ENCODE results near the gene CNTN4.

The CNTN4 gene

DNA sequence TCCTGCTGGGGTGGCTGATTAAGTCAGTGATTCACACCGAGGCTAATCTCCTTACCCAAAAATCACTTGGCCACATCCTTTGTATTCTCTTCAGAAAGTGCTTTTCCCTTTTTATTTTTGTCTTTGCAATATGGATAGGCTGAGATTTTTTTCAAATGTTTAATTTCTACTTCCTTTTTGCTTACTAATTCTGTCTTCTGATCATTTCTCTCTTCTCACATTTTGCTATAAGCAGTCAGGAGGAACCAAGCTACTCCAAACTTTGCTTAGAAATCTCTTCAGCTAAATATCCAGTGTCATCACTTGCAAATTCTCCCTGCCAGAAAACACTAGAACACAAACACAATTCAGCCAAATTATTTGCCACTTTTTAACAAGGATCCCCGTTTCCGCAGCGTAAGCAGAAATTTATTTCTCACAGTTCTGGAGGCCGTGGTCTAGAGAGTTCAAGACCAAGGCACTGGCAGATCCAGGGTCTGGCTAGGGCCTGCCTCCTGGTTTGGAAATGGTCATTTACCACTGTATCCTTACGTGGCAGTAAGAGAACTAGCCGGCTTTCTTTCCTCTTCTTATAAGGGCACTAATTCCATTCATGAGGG is 906.6 kb downstream of the CNTN4 start:
- DNase-seq = no peak

DNA sequence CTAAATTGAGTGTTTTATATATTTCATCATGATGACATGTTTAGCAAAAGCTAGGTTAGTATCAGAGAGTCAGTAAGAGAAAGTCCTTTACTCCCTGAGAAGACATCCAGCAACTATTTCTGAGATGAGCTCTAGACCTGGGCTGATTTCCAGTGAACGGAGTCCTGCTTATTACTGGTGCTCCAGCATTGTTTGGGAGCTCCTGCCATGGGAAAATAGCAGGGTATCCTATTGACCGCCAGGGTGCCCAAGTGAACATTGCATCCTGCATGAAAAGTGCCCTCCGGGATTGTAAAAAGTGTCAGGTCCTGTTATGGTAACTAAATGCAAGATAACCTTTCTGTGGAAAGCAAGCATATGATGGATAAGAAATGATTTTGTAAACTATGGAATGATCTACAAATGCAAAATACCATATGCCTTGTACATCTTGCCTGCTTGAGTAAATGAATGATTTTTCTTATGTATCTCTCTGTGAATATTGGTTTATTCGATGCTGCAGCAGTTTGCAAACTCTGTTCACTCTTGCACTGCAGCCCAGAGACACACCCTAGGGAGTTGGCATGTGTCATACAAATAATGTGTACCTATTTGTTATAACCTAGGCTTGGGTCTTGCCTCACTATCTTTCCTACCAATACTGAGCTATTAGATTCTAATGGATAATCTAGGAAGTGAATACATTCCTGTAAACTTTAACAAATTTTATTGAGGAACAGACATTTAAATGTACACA is 914.8 kb downstream of the CNTN4 start:
- no peak for DNase-seq

DNA sequence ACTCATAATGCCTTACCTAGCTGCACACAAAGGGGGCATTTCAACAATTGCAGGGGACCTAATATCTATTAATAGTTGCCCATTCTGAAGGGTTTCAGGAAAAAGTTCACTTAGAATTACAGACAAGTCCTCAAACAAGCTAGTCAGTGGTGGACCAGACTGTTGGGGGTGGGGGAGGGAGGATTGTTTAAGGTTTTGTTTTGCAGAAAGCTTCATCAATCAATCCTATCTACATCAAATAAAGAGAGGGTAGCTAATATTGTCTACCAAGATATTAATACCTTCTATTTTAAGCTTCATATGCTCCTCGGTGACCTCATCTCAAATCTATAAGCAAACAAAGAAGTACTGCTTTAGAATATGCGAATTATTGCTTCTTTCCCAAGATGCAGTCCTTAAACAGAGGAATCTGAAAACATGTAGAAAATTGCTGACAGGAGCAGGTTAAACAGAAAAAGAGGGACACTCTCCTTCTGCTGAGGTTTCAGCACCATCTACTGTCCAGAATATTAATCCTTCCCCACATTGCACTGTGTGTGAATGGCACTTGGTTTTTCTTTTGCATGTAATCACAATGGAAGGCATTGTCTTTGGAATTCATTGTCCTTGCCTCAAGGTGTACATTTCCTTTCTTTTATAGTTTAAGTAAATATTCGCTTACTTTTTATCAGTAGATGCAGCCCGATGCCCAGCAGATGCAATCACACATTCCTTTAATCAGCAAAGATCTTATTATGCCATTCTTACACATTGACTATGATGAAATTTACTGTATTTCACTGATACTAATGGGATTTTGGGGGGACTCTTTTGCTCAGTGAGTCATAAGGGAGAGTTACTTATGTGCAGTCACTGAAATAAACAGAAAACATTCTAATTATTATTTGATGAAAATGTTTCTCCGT is 916.8 kb downstream of the CNTN4 start:
- DNase-seq = peak; percentile 44 to 52

DNA sequence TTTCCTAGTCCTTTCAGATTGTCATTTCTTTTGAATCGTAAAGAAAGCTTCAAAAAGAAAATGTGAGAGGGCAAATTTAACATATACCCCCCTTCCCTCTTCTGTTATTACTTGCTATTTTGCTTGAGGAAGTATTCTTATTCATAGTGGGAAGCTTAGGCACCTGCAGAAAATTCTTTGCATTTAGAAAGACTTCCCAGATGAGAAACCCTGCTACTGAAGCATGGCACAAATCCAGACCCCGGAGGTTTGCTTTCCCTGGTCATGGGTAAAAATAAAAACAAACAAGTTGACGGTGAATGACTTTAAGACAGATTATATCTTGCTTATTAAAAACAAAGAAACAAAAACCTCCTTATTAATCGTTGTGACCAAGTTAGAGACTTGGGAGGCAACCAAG is 917.6 kb downstream of the CNTN4 start:
- no peak for DNase-seq

DNA sequence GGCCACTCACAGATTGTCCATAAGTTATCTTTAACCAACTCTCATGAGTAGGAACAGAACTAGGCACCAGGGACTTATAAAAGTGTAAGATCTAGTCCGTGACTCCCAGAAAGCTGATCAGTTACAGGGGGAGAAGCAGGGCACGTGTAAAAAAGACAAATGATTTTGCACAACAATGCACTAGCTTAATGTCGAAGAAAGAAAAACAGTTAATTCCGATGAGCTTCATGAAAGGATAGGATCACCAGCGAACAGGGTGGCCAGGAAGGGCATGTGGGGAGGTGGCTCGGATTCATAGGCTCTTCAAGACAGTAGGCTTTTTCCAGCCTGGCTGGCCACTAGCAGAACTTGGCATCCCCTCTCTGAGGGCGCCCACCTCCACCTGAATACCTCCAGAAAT is 921.5 kb downstream of the CNTN4 start:
- DNase-seq = no peak

DNA sequence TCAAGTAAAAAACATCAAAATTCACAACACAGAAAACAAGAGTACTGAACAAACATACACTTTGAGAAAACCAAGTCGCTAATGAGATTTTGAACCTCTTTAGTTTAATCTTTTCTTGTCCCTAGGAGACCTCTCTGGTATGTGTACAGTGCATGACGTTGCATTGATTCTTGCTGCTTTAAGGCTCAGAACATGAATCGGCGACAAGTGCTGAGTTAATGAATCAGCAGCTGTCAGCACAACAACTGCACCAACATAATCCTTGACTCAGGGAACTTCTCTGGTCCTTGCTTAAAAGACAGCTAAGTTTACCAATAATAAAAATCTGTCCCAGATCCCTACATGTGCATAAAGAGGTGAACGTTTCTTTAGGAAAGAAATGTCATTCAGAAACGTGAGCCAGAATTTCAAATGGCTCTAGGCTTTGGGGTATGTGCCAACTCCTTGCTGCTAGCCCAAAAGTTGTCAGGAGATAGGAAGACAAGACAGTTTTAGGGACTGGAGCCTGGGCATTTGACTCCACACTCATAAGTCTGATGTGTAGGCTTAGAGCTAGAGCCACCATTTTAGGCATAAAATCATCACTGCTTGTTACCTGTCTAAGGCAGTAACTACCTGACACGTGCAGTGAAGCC is 924.6 kb downstream of the CNTN4 start:
- no peak for DNase-seq

DNA sequence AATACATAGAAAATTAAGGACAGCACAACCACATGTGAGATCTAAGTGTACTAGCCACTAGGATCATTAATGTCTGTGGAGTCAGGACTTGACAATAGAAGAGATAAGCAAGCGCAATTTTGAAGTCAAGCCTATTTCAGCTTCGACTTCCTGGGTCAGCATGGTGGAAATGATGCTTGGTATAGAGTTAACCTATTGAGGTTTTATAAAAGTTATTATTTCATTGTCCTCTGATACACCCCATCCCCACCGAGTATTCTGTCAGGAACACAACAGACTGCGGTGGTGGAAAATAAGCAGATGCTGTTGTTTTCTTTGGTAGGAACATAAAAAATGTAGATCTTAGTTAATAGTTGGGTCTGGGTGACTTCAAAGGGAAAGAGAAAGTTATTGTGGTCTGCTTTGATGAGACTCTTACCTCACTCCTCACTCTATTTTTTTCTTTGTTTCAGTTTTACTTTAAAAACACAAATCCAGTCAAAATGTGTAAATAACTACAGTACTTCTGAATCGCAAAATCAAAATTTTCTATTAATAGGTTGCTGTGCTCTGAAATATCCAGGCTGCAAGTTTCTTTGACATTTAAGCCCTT is 929.4 kb downstream of the CNTN4 start:
- DNase-seq = no peak

DNA sequence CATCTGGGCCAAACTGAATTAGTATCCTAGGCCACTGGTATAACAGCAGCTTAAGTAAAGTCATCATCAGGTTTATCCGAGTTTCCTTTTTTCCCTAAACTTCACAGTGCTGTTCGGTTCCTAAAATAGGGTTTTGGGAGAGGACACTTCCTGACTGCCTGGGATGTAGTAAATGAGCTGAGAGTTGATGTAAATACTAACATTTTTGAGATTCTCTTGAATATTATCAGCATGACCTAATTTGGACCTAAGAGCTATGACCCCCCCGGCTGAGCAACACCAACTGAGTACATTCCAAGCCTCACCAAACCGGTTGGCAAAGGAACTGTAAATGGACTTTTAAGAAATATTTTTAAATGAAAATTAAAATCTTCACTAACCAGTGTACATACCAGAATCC is 932.7 kb downstream of the CNTN4 start:
- no peak for DNase-seq

DNA sequence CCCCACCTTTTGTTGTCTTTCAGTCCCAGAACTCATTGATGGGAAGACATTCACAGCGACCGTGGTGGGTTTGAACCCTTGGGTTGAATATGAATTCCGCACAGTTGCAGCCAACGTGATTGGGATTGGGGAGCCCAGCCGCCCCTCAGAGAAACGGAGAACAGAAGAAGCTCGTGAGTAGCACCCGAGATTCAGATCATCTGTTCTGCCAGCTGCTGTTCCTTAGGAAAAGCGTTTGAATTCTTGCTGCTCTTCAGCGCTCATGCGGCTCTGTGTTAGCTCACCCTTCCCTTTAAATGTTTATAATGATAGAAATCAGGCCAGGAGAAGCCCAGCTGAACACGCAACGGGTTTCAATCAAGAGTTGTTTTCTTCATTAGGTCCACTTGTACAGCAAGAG is 938.5 kb downstream of the CNTN4 start:
- DNase-seq = no peak

DNA sequence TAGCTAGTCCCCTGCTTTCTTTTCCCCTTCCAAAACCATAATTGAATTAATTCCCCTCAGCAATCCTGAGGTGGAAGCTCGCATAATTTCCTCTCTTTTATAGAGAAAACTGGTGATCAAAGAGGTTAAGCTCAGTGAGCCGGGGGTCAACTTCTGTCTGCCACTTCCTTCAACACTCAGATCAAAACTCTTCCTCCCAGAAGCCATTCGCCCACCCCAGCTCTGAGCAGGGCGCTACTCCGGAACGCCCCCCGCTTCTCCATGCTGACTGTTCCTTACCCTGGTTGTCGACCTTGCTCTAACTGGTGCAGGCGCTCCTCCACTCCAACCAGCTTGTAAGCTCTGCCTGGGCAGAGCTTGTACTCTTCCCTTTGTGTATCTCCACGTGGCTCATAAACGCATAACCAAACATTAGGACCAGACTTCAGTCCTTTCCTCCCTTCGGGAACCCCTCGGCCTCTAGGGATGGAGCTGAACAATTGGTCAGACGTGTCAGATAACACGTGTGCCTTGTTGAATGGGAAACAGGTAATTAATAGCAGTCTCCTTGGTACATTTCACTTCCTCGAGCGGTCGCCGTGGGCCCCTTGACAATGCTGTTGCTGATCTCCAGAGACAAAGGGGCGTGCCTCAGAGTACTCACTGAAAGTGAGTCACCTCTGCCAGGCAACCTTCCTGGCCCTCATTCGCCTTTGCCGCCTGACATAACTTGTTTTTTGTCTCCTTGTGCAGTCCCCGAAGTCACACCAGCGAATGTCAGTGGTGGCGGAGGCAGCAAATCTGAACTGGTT is 939.7 kb downstream of the CNTN4 start:
- no peak for DNase-seq

DNA sequence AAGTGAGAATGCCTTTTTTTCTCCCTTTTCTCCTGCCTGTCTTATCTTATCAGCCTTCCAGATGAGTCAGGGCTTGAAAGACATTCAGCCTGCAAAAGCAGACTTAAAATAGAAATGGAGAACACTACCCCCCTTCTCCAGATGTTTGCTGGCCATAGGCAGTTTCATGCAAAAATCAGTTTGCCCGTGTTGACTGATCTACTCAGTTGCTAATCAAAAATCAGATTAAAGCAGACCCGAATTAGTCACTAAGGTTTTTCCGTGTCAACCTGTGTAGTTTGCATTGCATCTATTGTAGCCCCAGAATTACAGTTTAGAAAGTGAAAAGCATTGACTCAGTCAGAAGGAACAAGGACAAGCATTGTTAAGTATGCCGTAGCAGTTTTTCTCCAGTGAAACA is 955.3 kb downstream of the CNTN4 start:
- no peak for DNase-seq

DNA sequence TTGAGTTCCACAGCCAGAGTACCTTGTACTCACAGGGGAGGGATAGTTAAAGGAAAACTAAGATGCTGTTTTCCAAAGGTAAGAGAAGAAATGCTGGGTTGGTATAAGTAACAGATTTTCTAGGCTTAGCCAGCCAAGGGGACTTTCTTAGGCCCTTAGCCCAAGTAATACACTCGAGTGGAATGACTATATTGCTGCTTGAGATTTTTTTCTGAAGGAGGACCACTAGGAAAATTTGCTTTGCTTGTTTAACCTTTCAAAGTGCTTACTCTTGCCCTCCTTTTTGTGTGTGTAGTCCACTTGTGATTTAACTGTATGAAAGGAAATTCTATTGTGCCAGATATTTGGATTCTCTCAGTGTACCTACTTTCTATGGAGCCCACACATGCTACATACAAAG is 961.0 kb downstream of the CNTN4 start:
- no peak for DNase-seq

DNA sequence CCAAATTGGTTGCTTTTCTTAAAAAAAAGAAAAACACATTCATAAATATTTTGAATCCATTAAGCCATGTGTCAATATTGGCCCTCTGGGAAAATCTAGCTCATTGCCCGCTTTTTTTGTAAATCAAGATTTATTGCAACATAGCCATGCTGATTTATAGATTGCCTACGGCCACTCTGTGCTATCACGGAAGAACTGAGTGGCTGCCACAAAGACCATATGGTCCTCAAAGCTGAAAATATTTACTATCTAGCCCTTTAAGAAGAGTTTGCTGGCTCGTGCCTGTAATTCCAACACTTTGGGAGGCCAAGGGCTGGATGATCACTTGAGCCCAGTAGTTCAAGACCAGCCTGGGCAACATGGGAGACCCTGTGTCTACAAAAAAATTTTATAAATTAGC is 965.6 kb downstream of the CNTN4 start:
- DNase-seq = no peak

DNA sequence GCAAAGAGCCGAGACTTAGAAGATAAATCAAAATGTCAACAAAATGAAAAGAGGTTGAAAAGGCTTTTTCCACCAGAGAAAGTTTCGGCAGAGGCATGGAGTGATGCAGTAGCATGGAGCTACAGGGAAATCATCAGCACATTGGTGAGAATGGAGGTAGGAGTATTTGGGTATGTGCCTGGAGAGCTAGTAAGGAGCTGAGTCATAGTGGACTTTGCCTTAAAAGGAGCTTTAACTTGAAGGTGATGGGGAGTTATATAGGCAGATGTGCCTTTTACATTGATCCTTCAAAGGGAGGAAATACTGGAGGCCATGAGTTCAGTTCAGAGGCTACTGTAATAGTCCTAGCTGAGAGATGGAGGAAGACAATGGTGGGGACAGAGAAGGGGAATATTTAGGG is 967.2 kb downstream of the CNTN4 start:
- no peak for DNase-seq

DNA sequence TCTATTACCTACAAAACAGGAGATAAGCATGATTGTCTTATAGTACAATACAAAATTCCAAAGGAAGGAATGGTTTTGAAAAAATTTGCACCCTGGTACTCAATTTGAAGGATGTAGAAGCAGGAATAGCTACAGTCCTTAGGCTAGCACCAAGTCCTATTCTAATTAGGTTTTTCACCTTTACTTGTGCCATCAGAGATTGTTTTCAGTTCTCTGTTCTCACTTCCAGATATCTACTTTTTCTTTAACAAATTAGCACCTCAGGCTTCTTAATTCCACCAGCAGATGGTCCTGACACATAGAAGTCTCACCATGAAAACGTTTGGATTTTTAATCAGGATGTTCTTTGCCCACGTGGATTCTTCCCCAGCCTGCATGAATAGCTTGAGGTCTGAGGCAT is 967.7 kb downstream of the CNTN4 start:
- no peak for DNase-seq

DNA sequence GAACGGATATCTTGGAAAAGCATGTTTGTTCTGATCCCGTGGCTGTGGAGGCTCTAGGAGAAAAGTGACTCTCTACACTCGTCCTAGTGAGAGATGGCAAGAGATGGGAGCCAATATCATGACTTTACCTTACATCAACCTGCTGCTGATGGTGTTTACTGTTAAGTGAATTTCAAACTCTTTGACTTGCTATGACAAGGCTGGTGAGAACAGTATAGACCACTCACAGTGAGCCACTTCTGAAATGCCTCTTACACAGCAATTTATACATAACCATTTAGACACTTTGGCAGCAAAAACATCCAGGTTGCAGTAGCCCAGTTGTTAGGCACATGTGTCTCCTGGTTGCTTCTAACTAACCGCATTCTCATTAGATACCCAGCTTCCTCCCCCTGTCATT is 968.2 kb downstream of the CNTN4 start:
- no peak for DNase-seq

DNA sequence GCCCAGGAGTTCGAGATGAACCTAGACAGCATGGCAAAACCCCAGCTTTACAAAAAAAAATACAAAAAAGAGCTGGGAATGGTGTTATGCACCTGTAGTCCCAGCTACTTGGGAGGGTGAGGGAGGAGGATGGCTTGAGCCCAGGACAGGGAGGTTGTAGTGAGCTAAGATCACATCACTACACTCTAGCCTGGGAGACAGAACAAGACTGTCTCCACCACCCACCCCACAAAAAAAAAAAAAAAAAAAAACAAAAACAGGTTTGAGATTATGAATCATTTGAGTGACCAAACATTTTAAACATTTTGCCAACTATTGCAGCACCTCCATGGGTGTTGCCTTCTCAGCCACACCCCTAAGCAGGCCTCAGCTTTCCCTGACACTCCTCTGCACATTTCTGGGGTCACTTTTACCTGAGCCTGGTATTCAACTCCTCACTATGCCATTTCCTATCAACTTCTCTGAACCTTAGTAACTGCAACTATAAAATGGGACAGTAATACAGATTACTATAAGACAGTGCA is 969.8 kb downstream of the CNTN4 start:
- no peak for DNase-seq

DNA sequence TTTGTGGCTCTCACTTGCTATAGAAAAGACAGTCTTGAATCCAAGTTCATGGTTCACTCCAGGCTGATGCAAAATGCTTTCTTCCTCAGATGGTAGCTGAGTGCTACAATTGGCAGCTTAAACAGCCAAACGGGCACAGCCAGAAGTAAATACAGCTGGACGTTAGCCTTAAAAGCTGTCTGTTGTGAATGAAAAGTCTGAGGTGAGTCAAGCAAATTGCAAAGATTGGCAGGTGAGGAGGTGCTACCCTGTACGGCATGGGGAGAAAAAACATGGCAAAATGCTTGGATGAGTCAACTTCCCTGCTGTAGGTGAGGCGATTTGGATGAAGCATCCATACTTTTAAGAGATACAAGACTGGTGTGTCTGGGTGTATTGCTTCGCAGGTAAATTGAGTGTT is 971.1 kb downstream of the CNTN4 start:
- DNase-seq = no peak

DNA sequence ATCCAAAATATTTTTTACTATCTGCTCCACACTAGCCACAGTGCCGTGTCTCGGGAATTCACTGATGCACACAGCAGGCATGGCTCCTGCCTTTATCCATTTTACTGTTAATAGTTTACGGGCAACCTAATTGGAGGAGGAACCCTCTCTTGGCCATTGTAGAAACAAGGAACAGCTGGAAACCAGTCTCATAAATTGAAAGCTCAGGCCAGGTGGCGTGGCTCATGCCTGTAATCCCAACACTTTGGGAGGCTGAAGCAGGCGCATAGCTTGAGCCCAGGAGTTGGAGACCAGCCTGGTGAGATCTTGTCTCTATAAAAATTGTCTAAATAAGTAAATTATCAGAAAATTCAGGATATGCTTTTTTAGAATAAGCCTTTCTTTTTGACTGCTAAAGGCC is 972.5 kb downstream of the CNTN4 start:
- no peak for DNase-seq

DNA sequence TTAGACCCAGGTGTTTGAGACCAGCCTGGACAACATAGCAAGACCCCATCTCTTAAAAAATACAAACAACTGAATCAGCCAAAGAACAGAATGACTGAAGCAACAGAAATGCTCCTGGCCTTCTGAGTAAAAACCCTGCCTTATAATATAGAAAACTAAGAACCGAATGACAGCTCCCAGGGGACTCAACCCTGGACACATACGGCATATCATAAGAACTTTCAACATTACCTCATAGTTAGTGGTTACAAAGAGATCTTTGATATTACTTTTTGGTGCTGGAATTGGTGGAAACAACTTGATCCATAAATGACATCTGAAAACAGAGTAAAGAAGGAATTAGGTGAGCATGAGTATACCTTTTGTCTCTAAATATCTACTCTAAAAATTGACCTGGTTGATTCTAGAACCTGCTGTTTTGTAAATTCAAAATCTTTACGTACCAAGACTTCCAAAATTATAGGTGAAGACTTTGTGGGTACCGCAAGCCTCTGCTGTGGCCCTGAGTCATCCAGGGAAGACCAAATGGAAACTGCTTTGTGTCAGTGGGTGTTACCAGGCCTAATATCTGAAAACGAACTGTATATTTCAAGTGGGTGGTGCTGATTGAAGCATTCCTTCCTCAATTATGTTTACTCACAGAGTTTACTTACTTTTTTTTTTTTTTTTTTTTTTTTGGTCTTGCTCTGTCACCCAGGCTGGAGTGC is 976.0 kb downstream of the CNTN4 start:
- DNase-seq = no peak

DNA sequence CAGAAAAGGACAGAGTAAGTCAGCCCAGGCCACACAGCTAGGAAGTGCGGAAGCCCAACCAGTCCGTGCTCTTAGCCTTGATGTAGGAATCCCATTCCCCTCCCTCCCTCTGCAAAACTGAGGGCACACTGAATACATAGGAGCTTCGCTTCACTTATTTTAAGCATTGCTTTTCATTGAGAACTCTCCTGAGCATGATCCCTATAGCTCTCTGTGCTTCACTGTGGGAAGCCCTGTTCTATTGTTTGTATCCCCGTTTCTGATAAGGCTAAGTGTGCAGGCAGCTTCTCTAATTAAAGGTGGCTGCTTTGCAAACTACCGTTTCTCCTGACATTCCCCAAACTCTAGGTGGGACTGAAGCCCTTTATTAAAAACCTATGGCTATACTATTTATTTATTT is 981.6 kb downstream of the CNTN4 start:
- DNase-seq = no peak

Data from Kasumi-1 (cell line).